ENCODE results near the gene SOX6.

The SOX6 gene

GRCh38 chr11:16037179-16037578 is 319.2 kb downstream of the SOX6 start:
- TF ChIP-seq REST (IDR thresholded peaks at IDR 0.05; ENCODE audit: insufficient read depth in 1 of 2, low read depth in 2 of 2, low read length in 2 of 2) (no peak), SIN3A (IDR thresholded peaks at IDR 0.05; ENCODE audit: borderline replicate concordance, insufficient read depth, low read length) (no peak), POLR2AphosphoS5 (IDR thresholded peaks at IDR 0.05; ENCODE audit: low read depth, low read length) (no peak), FOXP2 (optimal IDR thresholded peaks at IDR 0.05; ENCODE audit: borderline replicate concordance, extremely low read depth, extremely low read length, insufficient read depth) (no peak), TAF1 (IDR thresholded peaks at IDR 0.05; ENCODE audit: borderline replicate concordance, insufficient read depth, low read length) (no peak)

DNA sequence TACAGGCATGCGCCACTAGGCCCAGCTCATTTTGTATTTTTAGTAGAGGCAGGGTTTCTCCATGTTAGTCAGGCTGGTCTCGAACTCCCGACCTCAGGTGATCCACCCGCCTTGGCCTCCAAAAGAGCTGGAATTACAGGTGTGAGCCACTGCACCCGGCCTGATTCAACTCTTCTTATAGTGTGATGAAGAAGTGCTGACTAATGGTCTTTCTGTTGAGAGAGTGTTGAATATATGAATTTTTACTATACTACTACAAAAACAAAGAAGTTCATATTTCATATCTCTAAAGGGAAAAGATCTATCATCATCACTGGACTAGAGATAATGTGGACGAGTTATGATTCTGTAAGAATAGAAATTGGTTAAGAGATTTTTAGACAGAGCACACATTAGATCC is 320.1 kb downstream of the SOX6 start:
- TF ChIP-seq FOXP2 (optimal IDR thresholded peaks at IDR 0.05; ENCODE audit: borderline replicate concordance, extremely low read depth, extremely low read length, insufficient read depth), result no peak
- TF ChIP-seq POLR2AphosphoS5 (IDR thresholded peaks at IDR 0.05; ENCODE audit: low read depth, low read length), result no peak
- TF ChIP-seq SIN3A (IDR thresholded peaks at IDR 0.05; ENCODE audit: borderline replicate concordance, insufficient read depth, low read length), result no peak
- TF ChIP-seq TAF1 (IDR thresholded peaks at IDR 0.05; ENCODE audit: borderline replicate concordance, insufficient read depth, low read length), result no peak
- no peak for TF ChIP-seq REST (IDR thresholded peaks at IDR 0.05; ENCODE audit: insufficient read depth in 1 of 2, low read depth in 2 of 2, low read length in 2 of 2)

DNA sequence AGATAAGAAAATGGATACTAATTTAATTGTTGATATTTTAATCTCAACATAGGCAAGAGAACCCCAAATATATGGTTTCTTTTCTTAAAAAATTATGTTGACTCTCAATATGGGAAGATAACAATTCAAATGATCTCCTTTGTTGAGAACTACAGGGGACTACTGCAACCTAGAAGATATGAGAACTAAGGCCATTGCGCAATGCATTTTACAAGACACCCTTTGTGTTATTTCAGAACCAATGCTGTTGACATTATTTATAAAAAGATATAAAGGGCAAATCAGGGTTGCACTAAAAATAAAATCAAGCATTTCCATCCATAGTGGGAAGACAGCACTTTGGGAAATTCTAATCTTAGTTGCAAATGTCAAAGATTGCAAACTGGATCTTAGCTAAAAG is 322.3 kb downstream of the SOX6 start:
- TF ChIP-seq REST (IDR thresholded peaks at IDR 0.05; ENCODE audit: insufficient read depth in 1 of 2, low read depth in 2 of 2, low read length in 2 of 2) (no peak), TAF1 (IDR thresholded peaks at IDR 0.05; ENCODE audit: borderline replicate concordance, insufficient read depth, low read length) (no peak), SIN3A (IDR thresholded peaks at IDR 0.05; ENCODE audit: borderline replicate concordance, insufficient read depth, low read length) (no peak), POLR2AphosphoS5 (IDR thresholded peaks at IDR 0.05; ENCODE audit: low read depth, low read length) (no peak), FOXP2 (optimal IDR thresholded peaks at IDR 0.05; ENCODE audit: borderline replicate concordance, extremely low read depth, extremely low read length, insufficient read depth) (no peak)

DNA sequence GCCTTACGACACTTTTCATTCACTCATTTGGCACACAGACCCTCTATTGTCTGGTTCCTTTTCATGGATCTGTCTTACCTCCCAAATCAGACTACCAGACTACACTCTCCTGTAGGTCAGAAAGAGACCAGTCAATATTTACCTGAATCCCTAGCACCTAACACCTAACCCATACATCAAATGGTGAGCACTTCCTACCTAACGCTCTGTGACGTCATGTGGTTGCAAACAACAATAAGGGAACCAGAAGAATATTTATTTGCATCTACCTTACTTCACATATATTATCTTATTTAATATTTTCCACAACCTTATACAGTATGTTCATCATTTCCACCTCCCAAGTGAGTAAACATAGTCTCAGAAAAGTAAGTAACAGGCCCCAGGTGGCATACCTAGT is 323.4 kb downstream of the SOX6 start:
- TF ChIP-seq POLR2AphosphoS5 (IDR thresholded peaks at IDR 0.05; ENCODE audit: low read depth, low read length) (no peak), FOXP2 (optimal IDR thresholded peaks at IDR 0.05; ENCODE audit: borderline replicate concordance, extremely low read depth, extremely low read length, insufficient read depth) (no peak), SIN3A (IDR thresholded peaks at IDR 0.05; ENCODE audit: borderline replicate concordance, insufficient read depth, low read length) (no peak), REST (IDR thresholded peaks at IDR 0.05; ENCODE audit: insufficient read depth in 1 of 2, low read depth in 2 of 2, low read length in 2 of 2) (no peak), TAF1 (IDR thresholded peaks at IDR 0.05; ENCODE audit: borderline replicate concordance, insufficient read depth, low read length) (no peak)

GRCh38 chr11:16031210-16031609 is 325.1 kb downstream of the SOX6 start:
- TF ChIP-seq POLR2AphosphoS5 (IDR thresholded peaks at IDR 0.05; ENCODE audit: low read depth, low read length) (no peak), SIN3A (IDR thresholded peaks at IDR 0.05; ENCODE audit: borderline replicate concordance, insufficient read depth, low read length) (no peak), TAF1 (IDR thresholded peaks at IDR 0.05; ENCODE audit: borderline replicate concordance, insufficient read depth, low read length) (no peak), FOXP2 (optimal IDR thresholded peaks at IDR 0.05; ENCODE audit: borderline replicate concordance, extremely low read depth, extremely low read length, insufficient read depth) (no peak), REST (IDR thresholded peaks at IDR 0.05; ENCODE audit: insufficient read depth in 1 of 2, low read depth in 2 of 2, low read length in 2 of 2) (no peak)
